Esophagus squamous epithelium (tissue), 5 donors: ENCODE measurements around the gene C1orf174. TPM values are rescaled to one million over a fixed set of nuclear protein-coding genes. Genes with fewer than 3 reads are reported as not detected.

ENCODE experiments used
- DNase-seq: peaks from one replicate; lab custom pipeline; 2025; lab: John Stamatoyannopoulos, UW
- H3K27ac ChIP-seq, 4 donors: fragments of 200-600 bp; sonication (generic); one replicate each; pipeline ENCODE4 v1.5.1; 2016 to 2019; ENCODE audit warnings: mild to moderate bottlenecking in 1 of 4
- H3K27me3 ChIP-seq, 4 donors: fragments of 200-600 bp; sonication (generic); 1 replicate in 3 of 4; 2 replicates in 1 of 4; pipeline versions ENCODE4 v1.5.1 to v1.6.0; 2017 to 2021; ENCODE audit warnings: antibody characterized with exemption in 1 of 4
- H3K36me3 ChIP-seq, 3 donors: fragments of 200-600 bp; sonication (generic); one replicate each; pipeline ENCODE4 v1.5.1; 2016 to 2019
- H3K4me1 ChIP-seq, 3 donors: fragments of 200-600 bp; sonication (generic); one replicate each; pipeline ENCODE4 v1.5.1; 2017 to 2019
- H3K4me3 ChIP-seq, 4 donors: fragments of 200-600 bp; sonication (generic); 1 replicate in 3 of 4; 2 replicates in 1 of 4; pipeline ENCODE4 v1.5.1; 2016 to 2019; ENCODE audit warnings: mild to moderate bottlenecking in 2 of 4, moderate library complexity in 1 of 4
- H3K9me3 ChIP-seq, 3 donors: fragments of 200-600 bp; sonication (generic); one replicate each; pipeline ENCODE4 v1.5.1; 2016 to 2019
- POLR2A ChIP-seq, 4 donors: fragments of 450-650 bp; IDR thresholded peaks; one replicate each; pipeline ENCODE4 v1.6.1; 2017; ENCODE audit warnings: antibody characterized with exemption in 4 of 4, mild to moderate bottlenecking in 4 of 4, moderate library complexity in 3 of 4
- WGBS, 2 donors: methylation state at CpG; one replicate each; pipeline ENCODE4 v1.1.5; 2018; 5-methylcytosine and 5-hydroxymethylcytosine counted together
- intact Hi-C: fragments of 100-400 bp; cut with DNase I; formaldehyde crosslinking; loops from one replicate; pipeline ENCODE4 v1.15.0; 2022
- total RNA-seq, 4 donors: library from RNA; depleted of rRNA; stranded (reverse); fragments of >200 nt; gene quantifications; one replicate each; pipeline ENCODE4 v1.1.0, GENCODE V29; 2016
- TF ChIP-seq, protein P1 (sequence below), 6 experiments: fragments of 450-650 bp in 4 of 6; fragments of 200-600 bp in 2 of 6; sonication (generic) in 2 of 6; IDR thresholded peaks; one replicate each; pipeline ENCODE4 v1.5.1; 2016 to 2019; ENCODE audit warnings: antibody characterized with exemption in 6 of 6, mild to moderate bottlenecking in 4 of 6, moderate library complexity in 4 of 6
- donor health status: DM: yes; HTN: yes; CAD: no.

Gene C1orf174
- total RNA-seq, 4 donors from 2014 or later: 14.1 to 25.4 (median 23.9) TPM

DNA sequence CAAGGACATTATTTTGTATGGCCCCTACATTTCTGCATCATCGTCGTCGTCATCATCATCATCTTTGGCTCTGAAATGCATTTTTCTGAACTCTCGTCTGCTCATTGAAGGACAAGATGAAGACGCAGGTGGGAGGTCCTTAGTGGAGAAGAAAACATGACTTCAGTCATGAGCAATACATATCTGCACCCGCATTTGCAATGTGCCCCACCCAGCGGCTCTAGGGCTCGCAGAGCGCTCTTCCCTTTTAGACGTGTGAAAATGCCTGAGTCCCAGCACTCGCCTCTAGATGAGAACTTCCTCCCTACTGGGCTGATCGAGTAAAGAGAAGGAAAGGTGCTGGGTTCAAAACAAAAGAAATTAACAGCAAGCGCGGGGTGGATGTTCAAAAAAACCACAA lies 10.1 kb downstream of the C1orf174 start:
- intact Hi-C loops: no loop called here
- WGBS, 2 donors: 80 to 90% methylated on average over 14 of the region's 14 CpGs

DNA sequence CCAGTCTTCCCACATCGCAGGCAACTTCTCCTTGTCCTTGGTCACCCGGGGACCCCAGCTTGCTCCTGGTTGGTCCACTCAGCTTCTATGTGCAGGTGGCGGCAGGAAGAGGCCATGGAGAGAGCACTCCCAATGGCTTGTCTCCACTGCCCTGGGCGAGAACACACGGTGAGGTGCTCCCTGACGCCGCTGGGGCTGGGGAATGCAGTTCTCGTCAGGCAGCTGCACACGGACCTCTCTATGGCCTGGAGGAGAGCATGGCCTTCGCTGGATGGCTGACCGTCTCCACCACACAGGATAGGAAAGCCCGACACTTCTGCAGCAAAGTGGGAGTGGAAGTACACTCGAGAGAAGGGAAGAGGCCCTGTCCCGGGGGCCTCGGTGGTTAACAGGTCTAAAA lies 11.8 kb downstream of the C1orf174 start:
- peaks cover 17 to 84% (median 18%) of the 10 kb centered on the region in 3 donors for H3K36me3 ChIP-seq
- TF ChIP-seq, protein P1, sequence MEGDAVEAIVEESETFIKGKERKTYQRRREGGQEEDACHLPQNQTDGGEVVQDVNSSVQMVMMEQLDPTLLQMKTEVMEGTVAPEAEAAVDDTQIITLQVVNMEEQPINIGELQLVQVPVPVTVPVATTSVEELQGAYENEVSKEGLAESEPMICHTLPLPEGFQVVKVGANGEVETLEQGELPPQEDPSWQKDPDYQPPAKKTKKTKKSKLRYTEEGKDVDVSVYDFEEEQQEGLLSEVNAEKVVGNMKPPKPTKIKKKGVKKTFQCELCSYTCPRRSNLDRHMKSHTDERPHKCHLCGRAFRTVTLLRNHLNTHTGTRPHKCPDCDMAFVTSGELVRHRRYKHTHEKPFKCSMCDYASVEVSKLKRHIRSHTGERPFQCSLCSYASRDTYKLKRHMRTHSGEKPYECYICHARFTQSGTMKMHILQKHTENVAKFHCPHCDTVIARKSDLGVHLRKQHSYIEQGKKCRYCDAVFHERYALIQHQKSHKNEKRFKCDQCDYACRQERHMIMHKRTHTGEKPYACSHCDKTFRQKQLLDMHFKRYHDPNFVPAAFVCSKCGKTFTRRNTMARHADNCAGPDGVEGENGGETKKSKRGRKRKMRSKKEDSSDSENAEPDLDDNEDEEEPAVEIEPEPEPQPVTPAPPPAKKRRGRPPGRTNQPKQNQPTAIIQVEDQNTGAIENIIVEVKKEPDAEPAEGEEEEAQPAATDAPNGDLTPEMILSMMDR (IDR thresholded peaks at IDR 0.05): no peak
- intact Hi-C loops: no loop called here
- no peak for DNase-seq
- H3K4me1 ChIP-seq: peaks cover 0 to 16% (median 0%) of the 10 kb centered on the region in 3 donors
- no peaks in the 10 kb centered on the region for H3K9me3 ChIP-seq
- no peak overlapping the region for H3K27ac ChIP-seq
- WGBS, 2 donors: 79 to 99% methylated on average over 5 to 9 of the region's 15 CpGs
- H3K27me3 ChIP-seq: no peaks in the 10 kb centered on the region
- H3K4me3 ChIP-seq: no peak overlapping the region

More for the DNA sequence above, 10.1 kb downstream of the C1orf174 start:
- TF ChIP-seq, protein P1 (IDR thresholded peaks at IDR 0.05): no peak
- no peak for TF ChIP-seq POLR2A (IDR thresholded peaks at IDR 0.05)
- no peak overlapping the region for H3K27ac ChIP-seq
- DNase-seq: no peak
- H3K27me3 ChIP-seq: no peaks in the 10 kb centered on the region
- no peak overlapping the region for H3K4me3 ChIP-seq
- no peaks in the 10 kb centered on the region for H3K9me3 ChIP-seq
- H3K4me1 ChIP-seq: peaks cover 0 to 17% (median 0%) of the 10 kb centered on the region in 3 donors
- peaks cover 16 to 72% (median 17%) of the 10 kb centered on the region in 3 donors for H3K36me3 ChIP-seq

DNA sequence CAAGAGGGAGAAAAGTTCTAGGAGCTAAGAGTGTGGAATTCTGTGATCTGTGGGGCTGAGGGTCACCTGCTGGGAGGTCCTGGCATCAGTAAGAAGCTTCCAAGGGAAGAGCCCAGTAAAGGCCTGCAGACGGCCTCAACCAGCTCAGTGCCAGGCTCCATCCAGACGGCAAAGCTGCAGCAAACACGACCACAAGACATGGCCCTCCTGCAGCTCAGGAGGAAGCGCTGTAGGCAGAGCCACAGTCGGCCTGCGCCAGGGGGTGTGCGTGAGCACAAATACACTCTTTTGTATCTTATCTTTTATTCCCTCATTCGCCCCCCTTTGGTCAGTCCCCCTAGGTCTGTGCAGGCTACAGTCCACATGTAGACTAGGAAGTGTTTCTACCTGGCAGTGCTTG lies 13.4 kb downstream of the C1orf174 start:
- TF ChIP-seq POLR2A (IDR thresholded peaks at IDR 0.05): no peak
- TF ChIP-seq, protein P1 (IDR thresholded peaks at IDR 0.05): no peak
- 80 to 100% methylated on average over 1 to 8 of the region's 8 CpGs for WGBS, 2 donors
- intact Hi-C loops: no loop called here
- Histone ChIP-seq H3K9me3 (no peaks in the 10 kb centered on the region), H3K27ac (no peak overlapping the region), H3K4me3 (no peak overlapping the region), H3K27me3 (no peaks in the 10 kb centered on the region), H3K36me3 (peaks cover 17 to 87% (median 18%) of the 10 kb centered on the region in 3 donors), H3K4me1 (peaks cover 0 to 7% (median 0%) of the 10 kb centered on the region in 3 donors)
- no peak for DNase-seq

DNA sequence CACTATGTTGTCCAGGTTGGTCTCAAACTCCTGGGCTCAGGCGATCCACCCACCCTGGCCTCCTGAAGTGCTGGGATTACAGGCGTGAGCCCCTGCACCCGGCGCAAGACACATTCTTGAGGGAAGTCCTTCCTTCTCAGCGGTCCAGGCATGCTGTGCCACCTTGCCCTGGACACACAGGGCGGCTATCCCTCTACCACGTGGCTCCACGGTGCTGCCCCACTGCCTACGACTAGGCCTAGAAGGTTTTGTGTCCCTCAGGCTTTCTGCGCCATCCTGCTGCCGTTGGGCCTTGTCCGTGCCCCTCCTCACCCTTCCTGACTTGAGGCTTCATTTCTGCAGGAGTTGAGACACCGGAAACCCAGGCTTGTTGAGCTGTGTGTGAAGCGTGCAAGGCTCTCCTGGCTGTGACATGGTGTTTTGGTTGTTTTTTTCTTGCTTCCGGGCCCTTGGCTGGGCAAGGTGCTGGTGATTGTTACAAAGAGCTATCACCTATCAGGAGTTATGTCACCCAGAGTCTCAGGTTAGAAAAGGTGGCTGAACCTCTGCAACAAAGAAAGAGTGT lies 13.9 kb downstream of the C1orf174 start:
- DNase-seq: no peak
- WGBS, 2 donors: 88 to 93% methylated on average over 11 to 12 of the region's 15 CpGs
- H3K4me1 ChIP-seq: peaks cover 0 to 2% (median 0%) of the 10 kb centered on the region in 3 donors
- TF ChIP-seq, protein P1 (IDR thresholded peaks at IDR 0.05): no peak
- no peak for TF ChIP-seq POLR2A (IDR thresholded peaks at IDR 0.05)
- no peak overlapping the region for H3K4me3 ChIP-seq
- H3K9me3 ChIP-seq: no peaks in the 10 kb centered on the region
- intact Hi-C loops: no loop called here
- H3K27ac ChIP-seq: no peak overlapping the region
- peaks cover 17 to 85% (median 18%) of the 10 kb centered on the region in 3 donors for H3K36me3 ChIP-seq
- H3K27me3 ChIP-seq: no peaks in the 10 kb centered on the region

DNA sequence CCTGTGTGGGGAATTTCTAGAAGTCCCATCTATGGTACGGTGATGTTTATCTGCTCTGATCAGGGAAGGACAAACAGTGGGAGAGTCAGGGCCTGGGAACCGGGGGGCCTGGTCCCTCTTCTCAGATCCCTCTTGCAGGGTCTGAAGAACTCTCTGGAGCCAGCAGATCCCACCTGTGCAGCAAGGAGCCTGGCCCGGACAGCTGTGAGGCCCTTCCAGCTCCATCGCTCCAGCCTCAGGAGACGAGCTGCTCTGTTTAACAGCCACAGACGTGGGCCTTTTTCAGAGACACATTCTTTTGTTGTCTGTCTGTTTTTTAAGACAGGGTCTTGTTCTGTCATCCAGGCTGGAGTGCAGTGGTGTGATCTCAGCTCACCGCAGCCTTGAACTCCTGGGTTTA lies 14.5 kb downstream of the C1orf174 start:
- Histone ChIP-seq H3K4me3 (no peak overlapping the region), H3K36me3 (peaks cover 15 to 85% (median 17%) of the 10 kb centered on the region in 3 donors), H3K4me1 (no peaks in the 10 kb centered on the region), H3K9me3 (no peaks in the 10 kb centered on the region), H3K27ac (no peak overlapping the region), H3K27me3 (no peaks in the 10 kb centered on the region)
- intact Hi-C loops: no loop called here
- TF ChIP-seq POLR2A (IDR thresholded peaks at IDR 0.05): no peak
- TF ChIP-seq, protein P1 (IDR thresholded peaks at IDR 0.05): no peak
- WGBS, 2 donors: 84 to 93% methylated on average over 7 of the region's 7 CpGs
- no peak for DNase-seq
